Putamen (tissue), 1 donor: ENCODE results near the gene CD151.

ENCODE experiments used
- DNase-seq: peaks from one replicate; pipeline ENCODE4 v3.0.0-alpha.2; 2016; ENCODE audit warnings: low spot score

Gene CD151

GRCh38 chr11:843086-843734, 10.5 kb downstream of the CD151 start:
- no peak for DNase-seq

- DNase-seq = no peak
These were observed 11.3 kb downstream of the CD151 start for GRCh38 chr11:843818-844692.

- DNase-seq = no peak
These were observed 12.2 kb downstream of the CD151 start for GRCh38 chr11:844693-845644.

GRCh38 chr11:845872-846495, 13.2 kb downstream of the CD151 start:
- no peak for DNase-seq

- DNase-seq = no peak
These were observed 13.8 kb downstream of the CD151 start for GRCh38 chr11:846496-847098.

- no peak for DNase-seq
These were observed 15.1 kb downstream of the CD151 start for GRCh38 chr11:847876-848275.

- no peak for DNase-seq
These were observed 15.7 kb downstream of the CD151 start for GRCh38 chr11:848380-848931.

- no peak for DNase-seq
These were observed 16.5 kb downstream of the CD151 start for GRCh38 chr11:849104-849824.

GRCh38 chr11:849951-850774, 17.4 kb downstream of the CD151 start:
- no peak for DNase-seq

GRCh38 chr11:850775-851763, 18.3 kb downstream of the CD151 start:
- DNase-seq = no peak

GRCh38 chr11:852762-853161, 20.0 kb downstream of the CD151 start:
- DNase-seq = no peak

- no peak for DNase-seq
These were observed 21.1 kb downstream of the CD151 start for GRCh38 chr11:853682-854448.

- DNase-seq = no peak
These were observed 22.0 kb downstream of the CD151 start for GRCh38 chr11:854601-855329.

GRCh38 chr11:855330-855674, 22.6 kb downstream of the CD151 start:
- DNase-seq = no peak

GRCh38 chr11:855796-856195, 23.0 kb downstream of the CD151 start:
- DNase-seq = no peak

- no peak for DNase-seq
These were observed 23.6 kb downstream of the CD151 start for GRCh38 chr11:856397-856796.
